ENCODE results near the gene DGKD. TPM values are rescaled to one million over a fixed set of nuclear protein-coding genes. Genes with fewer than 3 reads are reported as not detected.

The DGKD gene
- total RNA-seq, 1 experiment from 2014 or later, result 14.1 TPM

DNA sequence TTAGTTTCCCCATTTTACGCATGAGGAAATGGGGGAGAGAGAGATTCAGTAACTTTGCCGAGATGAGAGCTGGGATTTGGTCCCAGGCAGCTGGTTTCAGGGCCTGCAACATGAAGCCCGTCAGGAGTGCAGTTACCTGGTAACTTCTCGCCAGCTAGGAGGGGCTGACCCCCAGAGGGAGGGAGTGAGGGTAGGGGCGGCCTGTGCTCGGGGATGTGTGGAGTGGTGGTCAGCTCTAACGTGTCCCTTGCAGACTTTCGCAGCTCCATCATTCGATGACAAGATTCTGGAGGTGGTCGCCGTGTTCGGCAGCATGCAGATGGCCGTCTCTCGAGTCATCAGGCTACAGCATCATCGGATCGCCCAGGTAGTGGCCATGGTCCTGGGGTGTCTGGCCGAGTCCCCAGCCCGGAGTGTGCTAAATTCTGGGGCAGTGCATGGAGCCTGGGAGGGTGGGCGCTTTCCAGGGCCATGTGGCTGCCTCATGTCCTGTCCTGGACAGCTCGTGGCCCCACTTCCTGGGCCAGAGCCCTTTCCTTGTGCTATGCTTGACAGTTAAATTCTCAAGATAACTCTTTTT, 103.8 kb downstream of the DGKD start:
- no peak for DNase-seq (ENCODE audit: low read depth)

DNA sequence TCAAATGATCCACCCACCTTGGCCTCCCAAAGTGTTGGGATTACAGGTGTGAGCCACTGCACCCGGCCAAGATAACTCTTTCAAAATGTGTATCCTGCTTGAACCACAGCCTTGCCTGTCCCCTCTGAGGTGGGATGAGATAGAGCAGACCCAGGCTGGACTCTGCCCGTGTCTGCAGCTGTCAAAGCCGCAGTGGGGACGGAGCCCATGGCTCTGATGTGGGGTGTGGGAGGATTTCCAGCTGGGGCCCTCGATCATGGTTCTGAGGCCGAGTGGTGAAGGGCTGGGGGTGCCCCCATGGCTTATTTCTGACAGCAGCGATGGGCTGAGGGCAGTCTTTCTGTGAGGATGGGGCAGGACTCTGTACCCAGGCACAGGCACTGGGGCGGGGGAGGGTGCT, 104.5 kb downstream of the DGKD start:
- DNase-seq (ENCODE audit: low read depth), result no peak

DNA sequence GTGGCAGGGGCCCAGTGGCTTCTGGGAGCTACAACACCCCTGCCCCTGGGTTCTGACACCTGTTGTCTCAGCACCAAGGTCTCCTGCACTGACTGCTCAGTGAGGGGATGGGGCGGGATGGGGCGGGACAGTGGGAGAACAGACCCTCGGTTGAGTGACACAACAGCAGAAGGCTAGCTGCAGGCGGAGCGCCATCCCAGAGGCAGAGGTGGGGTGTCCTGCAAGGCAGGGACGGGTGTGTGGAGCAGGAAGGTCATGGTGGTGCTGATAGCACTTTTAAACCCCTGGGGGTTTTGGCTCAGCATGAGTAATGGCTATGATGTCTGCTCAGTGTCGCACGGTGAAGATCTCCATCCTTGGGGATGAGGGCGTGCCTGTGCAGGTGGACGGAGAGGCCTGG, 105.1 kb downstream of the DGKD start:
- no peak for DNase-seq (ENCODE audit: low read depth)

DNA sequence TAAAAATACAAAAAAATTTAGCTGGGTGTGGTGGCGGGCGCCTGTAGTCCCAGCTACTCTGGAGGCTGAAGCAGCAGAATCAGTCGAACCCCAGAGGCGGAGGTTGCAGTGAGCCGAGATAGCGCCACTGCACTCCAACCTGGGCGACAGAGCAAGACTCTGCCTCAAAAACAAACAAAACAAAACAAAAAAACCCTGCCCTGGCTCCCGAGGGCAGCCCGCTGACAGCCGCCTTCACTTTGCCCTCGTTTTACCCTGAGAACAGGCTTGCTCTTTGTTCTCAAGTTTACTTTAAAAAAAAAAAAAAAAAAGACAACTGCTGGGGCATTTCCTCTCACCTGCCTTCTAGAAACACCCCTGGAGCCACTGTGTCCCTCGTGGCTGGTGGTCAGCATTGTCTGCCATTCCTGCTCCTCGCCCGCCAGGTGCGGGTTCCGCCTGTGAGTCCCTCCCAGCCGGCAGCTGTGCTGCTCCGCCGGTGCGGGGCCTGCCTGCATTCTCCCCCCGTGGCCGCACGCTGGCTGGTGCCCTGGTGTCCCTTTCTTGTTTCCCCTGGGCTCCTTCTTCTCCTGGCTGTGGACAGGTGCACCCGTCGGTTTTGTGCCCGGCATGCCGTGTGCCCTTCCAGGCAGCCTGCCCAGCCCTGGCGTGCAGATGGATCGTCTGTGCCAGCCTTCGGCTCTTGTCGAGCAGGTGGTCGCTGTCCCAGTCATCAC, 106.6 kb downstream of the DGKD start:
- DNase-seq (ENCODE audit: low read depth), result no peak

DNA sequence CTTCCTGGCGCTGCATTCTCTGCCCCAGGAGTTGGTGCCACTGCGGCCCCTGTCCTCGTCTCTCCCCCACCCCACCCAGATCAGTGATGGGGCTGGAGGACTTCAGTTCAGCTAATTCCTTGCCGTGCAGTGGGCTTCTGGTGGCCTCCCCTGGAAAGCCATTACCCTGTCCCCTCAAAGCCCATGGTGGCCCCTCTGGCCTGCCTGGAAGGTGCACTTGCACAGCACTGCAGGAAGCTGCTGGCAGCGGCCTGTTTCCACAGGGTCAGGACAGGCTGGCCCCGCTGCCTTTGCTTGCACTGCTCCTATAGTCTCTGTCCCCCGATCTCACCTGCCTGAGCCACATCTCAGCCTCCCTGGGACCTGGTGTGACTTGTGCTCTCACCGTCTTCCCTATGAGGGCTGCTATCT, 107.2 kb downstream of the DGKD start:
- DNase-seq (ENCODE audit: low read depth), result no peak

DNA sequence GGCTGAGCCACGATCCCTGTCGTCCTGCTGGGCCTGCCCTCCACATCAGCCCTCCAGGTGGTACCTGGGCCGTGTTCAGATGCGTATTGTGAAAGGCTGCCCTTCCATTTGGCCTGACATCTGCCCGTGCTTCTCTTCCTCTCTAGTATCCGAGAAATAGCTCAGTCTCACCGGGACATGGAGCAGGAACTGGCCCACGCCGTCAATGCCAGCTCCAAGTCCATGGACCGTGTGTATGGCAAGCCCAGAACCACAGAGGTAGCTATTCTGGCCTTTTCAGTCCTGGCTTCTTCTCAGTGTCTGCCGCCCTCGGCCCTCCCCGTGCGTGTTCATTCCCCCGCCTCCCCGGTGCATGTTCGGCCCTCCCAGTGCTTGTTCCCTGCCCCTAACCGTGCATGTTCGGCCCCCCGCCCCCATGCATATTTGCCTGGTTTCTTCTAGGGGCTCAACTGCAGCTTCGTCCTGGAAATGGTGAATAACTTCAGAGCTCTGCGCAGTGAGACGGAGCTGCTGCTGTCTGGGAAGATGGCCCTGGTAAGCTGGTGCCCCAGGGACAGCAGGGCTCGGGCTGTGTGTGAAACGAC, 108.0 kb downstream of the DGKD start:
- no peak for DNase-seq (ENCODE audit: low read depth)

- DNase-seq (ENCODE audit: low read depth), result no peak
Measured at GRCh38 chr2:233462826-233463470, 108.7 kb downstream of the DGKD start.

GRCh38 chr2:233463586-233463985, 109.3 kb downstream of the DGKD start:
- DNase-seq (ENCODE audit: low read depth), result no peak

DNA sequence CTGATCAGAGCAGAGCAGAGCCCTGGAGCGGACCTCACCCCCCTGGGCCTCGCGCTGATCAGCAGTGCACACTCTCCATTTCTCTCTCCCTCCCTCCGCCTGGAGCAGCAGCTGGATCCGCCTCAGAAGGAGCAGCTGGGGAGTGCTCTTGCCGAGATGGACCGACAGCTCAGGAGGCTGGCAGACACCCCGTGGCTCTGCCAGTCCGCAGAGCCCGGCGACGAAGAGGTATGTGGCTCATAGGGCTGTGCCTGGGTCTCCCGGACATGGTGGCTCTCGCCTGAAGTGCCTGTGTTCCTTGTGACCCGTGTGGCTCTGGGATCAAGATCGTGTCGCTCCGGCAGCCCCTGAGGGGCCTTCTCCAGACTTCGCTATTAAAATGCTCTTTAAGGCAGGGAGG, 109.8 kb downstream of the DGKD start:
- DNase-seq (ENCODE audit: low read depth), result no peak

DNA sequence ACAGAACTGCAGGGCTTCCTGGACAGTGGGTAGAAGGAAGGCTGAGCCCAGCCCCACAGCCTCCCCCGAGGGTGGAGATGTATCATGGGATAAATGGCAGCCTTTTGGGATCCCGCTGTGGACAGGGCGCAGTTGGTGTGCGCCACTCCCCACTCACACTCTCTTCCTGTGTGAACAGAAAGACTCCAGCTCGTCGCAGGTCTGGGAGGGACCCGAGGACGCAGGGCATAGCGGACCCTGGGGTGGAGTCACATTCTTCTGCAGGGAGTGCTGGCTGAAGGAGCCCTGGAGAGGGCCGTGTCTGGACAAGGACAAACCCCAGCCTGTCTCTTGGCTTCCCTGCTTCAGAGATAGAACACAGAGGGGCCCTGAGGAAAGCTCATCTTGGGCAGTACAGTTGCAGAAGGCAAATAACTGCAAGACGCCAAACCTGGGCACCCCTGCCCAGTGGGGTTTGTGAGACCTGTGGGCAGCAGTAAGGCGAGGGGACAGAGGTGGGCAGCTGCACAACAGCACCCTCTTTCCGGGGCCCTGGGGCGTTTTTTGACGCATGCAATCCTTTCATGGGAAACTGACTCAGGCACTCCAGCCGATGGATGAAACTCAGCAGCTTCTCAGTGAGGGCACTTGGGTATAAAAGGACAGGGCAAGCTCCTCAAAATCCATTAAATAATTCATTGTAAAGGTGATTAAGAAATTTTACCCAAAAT, 110.4 kb downstream of the DGKD start:
- no peak for DNase-seq (ENCODE audit: low read depth)

DNA sequence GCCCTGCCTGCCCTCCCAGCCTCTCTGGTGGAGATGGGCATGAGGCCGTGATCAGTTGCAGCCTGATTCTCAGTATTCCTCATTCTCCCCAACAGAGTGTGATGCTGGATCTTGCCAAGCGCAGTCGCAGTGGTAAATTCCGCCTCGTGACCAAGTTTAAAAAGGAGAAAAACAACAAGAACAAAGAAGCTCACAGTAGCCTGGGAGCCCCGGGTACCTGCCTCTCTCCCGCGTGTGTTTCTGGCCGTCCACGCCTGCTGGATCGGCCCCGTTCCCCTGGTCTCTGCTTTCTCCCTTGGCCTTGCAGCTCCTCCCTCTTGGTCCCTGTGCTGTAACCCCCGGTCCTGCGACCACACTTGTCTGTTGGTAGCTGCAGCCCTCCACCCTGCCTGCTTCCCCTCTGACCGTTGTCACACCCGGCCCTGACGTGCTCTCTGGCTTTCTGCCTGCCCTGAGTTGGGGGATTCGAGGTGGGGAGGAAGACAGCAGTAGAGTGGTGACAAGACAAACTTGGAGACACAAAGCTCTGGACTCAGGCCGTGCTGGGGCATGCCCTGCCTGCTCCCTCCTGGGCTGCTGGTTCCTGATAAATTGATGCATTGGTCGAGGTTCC, 112.8 kb downstream of the DGKD start:
- no peak for DNase-seq (ENCODE audit: low read depth)

DNA sequence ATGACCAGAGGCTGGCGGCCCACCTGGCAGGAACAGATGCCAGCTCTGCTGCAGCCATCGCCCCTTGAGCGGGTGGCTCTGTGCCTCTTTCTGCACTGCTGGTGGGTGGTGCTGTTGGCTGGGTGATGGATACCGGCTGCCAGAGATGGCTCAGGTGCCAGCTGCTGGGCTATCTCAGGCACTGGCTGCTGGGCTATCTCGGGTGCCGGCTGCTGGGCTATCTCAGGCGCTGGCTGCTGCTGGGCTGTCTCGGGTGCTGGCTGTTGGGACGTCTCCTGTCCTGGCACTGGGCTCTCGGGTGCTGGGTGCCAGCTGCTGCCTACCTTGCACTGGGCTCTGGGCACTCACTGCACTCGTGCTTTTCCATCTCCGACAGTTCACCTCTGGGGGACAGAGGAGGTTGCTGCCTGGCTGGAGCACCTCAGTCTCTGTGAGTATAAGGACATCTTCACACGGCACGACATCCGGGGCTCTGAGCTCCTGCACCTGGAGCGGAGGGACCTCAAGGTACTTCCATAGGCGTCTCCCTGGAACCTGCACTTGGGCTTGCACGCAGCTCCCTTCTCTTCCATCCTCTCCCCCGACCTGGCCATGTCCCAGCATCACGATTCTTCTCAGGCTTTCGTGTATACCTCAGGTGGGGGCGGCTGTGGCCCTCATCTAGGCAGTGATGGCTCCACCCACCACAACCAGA, 113.9 kb downstream of the DGKD start:
- no peak for DNase-seq (ENCODE audit: low read depth)

GRCh38 chr2:233468741-233469110, 114.4 kb downstream of the DGKD start:
- no peak for DNase-seq (ENCODE audit: low read depth)

DNA sequence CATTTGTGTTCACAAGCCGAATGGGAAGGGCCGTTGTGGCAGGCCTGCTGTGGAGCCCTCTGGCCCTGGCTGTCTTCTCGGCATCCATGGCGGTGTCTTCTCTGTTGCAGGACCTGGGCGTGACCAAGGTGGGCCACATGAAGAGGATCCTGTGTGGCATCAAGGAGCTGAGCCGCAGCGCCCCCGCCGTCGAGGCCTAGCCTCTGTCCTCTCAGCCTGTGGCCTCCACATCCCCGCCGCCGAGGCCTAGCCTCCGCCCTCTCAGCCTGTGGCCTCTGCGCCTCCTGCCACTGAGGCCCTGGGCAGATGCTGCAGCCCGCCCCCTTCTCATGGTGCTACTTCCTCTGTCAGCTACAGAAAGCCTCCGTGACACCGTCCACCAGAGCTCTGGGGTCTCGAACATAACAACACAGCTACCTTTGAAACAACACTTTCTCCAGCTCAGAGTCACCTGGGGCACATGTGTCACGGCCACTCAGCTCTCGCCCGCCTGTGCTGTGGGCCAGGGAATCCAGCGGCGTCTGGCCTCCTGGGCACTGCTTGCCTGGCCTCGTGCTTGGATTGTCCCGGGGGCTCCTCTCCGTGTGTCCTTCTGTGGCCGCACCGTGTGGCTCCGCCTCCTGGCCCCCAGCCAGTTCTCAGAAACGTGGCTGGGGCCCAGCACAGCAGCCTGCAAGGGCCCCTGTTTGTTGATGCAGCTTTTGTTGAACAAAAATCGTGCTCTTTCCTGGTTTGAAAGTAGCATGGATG, 115.1 kb downstream of the DGKD start:
- no peak for DNase-seq (ENCODE audit: low read depth)

- DNase-seq (ENCODE audit: low read depth), result no peak
Measured at GRCh38 chr2:233470011-233470687, 115.9 kb downstream of the DGKD start.

DNA sequence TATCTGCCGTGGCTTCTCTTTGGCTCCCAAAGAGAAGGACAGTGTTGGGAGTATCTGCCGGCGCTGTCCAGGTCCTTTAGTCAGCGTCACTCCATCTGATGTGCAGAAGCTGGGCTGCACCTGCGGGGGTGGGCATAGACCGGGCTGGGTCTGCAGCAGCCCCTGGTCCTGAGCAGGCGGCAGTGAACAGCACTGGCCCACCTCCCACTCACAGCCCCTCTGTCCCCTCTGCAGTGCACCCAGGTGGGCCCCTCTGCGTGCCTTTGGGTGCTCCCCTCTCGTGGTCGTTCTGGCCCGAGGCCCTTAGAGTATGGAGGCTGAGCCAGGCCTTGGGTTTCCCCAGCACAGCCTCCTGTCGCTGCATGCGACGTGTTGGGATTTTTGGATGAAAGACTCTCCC, 116.5 kb downstream of the DGKD start:
- DNase-seq (ENCODE audit: low read depth), result no peak

DNA sequence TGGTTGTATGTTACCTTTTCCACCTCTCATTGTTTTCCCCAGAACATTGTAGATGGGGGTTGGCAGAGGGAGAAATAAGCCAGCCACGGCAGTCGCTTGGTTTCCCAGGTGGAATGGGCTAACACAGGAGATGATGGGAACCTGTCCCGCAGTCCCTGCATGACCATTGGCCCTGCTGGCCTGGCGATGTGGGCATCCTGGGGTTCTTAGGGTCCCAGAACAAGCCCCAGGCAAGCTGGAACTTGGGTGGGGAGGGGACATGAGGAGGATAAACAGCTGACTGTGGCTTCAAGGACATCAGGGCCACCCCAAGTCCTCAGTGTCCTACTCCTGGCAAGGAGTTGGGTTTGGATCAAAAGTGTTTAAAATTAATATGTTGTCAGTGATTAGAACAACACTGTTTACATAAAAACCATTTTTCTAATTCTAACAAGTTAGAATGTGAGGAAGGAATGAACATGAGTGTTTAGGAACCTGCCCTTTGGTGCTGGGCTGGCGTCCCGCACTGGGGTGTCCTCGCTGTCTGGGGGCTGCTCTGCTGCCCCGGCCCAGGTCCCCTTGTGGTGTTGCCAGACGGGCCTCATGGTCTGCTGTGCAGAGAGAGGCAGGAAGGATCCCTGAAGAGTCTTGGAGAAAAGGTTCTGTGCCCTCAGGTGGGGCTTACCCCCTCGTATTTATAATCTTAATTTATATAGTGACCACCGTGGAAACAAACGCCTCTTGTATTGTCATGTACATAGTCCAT, 117.2 kb downstream of the DGKD start:
- no peak for DNase-seq (ENCODE audit: low read depth)

DNA sequence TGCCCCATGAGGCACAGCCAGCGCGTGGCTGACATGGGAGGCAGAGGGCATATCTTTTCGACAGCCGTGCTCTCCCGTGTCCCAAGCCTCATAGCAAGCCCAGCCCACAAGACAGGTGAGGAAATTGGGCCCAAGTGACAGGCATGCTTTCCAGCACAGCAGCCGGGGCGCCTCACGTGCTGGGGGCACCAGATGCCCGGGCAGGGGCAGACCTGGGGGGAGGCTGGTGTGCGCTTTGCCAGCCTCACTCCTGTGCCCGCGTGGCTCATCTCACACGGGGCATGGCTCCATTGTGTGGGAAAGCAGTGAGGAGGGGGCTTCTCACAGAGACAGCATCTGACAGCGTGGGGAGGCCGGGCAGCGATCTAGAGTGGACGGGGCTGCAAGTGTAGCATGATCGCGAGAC, 119.1 kb downstream of the DGKD start:
- no peak for DNase-seq (ENCODE audit: low read depth)

- no peak for DNase-seq (ENCODE audit: low read depth)
Measured at GRCh38 chr2:233473878-233474277, 119.6 kb downstream of the DGKD start.

Measured in HT1080 (cell line).